Naive thymus-derived CD8-positive, alpha-beta T cell (primary cell): ENCODE results near the gene GALNTL6. TPM values are rescaled to one million over a fixed set of nuclear protein-coding genes. Genes with fewer than 3 reads are reported as not detected.

Source experiments
- ATAC-seq, 2 donors: fragments of 150-1000 bp; cut with Tn5 transposase in 1 of 2; sonication (Bioruptor Pico), chemical (Tn5 transposase) in 1 of 2; 1 replicate in 1 of 2; 2 replicates in 1 of 2; pipeline ENCODE4 v1.10.0; 2021; ENCODE audit warnings: mild to moderate bottlenecking in 2 of 2, moderate library complexity in 2 of 2
- POLR2A ChIA-PET: fragments of 350-600 bp; sonication (Branson Sonifier 250); formaldehyde crosslinking; loops from one replicate; lab custom pipeline; 2021; ENCODE audit warnings: antibody characterized with exemption; lab: Charles Lee
- DNase-seq, 10 donors: peaks; one replicate each; pipeline versions ENCODE4 v3.0.0 to v3.0.0-alpha.2; 2020 to 2022
- H3K27ac Mint-ChIP-seq, 10 donors: one replicate each; pipeline ENCODE4 v1.8.0; 2020 to 2022; ENCODE audit warnings: mild to moderate bottlenecking in 10 of 10, mixed read lengths in 10 of 10, moderate library complexity in 4 of 10, inconsistent platforms in 1 of 10
- H3K27me3 Mint-ChIP-seq, 5 donors: one replicate each; pipeline ENCODE4 v1.8.0; 2021 to 2022; ENCODE audit warnings: mixed read lengths in 5 of 5
- H3K36me3 Mint-ChIP-seq, 3 donors: one replicate each; pipeline ENCODE4 v1.8.0; 2020 to 2022; ENCODE audit warnings: mixed read lengths in 3 of 3, mild to moderate bottlenecking in 2 of 3, inconsistent platforms in 1 of 3
- H3K4me1 Mint-ChIP-seq, 4 donors: one replicate each; pipeline ENCODE4 v1.8.0; 2021 to 2022; ENCODE audit warnings: mixed read lengths in 4 of 4
- H3K4me3 Mint-ChIP-seq, 10 donors: one replicate each; pipeline ENCODE4 v1.8.0; 2020 to 2022; ENCODE audit warnings: mild to moderate bottlenecking in 10 of 10, mixed read lengths in 10 of 10, moderate library complexity in 6 of 10, inconsistent platforms in 1 of 10
- H3K9me3 Mint-ChIP-seq, 9 donors: one replicate each; pipeline ENCODE4 v1.8.0; 2020 to 2022; ENCODE audit warnings: mixed read lengths in 9 of 9, mild to moderate bottlenecking in 3 of 9, inconsistent platforms in 1 of 9, moderate library complexity in 1 of 9
- polyA plus RNA-seq, 3 donors: library from polyadenylated mRNA; unstranded; fragments of 300-500 nt; fragmentation: Illumina TruSeq; gene quantifications; one replicate each; pipeline ENCODE4 v1.2.3, GENCODE V29; 2021
- total RNA-seq, 8 experiments: library from RNA in 2 of 8; stranded (reverse) in 2 of 8; gene quantifications; one replicate each; pipeline ENCODE4 v1.2.3 and lab custom pipeline; 2021 to 2026

GALNTL6 gene
- total and polyA plus RNA-seq, 5 experiments from 2014 or later, result not detected

- Mint-ChIP-seq H3K9me3 (peaks cover 0 to 15% (median 7%) of the 10 kb centered on the region in 9 donors), H3K27ac (no peak overlapping the region), H3K4me3 (no peak overlapping the region), H3K4me1 (no peaks in the 10 kb centered on the region), H3K36me3 (no peaks in the 10 kb centered on the region), H3K27me3 (no peaks in the 10 kb centered on the region)
- ATAC-seq (no peak), DNase-seq (no peak)
- POLR2A ChIA-PET, result no interaction called here
Observed at GRCh38 chr4:172515266-172515879, 702.2 kb downstream of the GALNTL6 start.

- Mint-ChIP-seq H3K4me3 (no peak overlapping the region), H3K27ac (no peak overlapping the region), H3K27me3 (no peaks in the 10 kb centered on the region), H3K9me3 (peaks cover 0 to 15% (median 7%) of the 10 kb centered on the region in 9 donors), H3K4me1 (no peaks in the 10 kb centered on the region), H3K36me3 (no peaks in the 10 kb centered on the region)
- ATAC-seq (no peak), DNase-seq (no peak)
- POLR2A ChIA-PET, result no interaction called here
Observed at GRCh38 chr4:172517391-172517790, 704.2 kb downstream of the GALNTL6 start.

- no peak for ATAC-seq
- Mint-ChIP-seq H3K27me3 (no peaks in the 10 kb centered on the region), H3K4me3 (no peak overlapping the region), H3K4me1 (no peaks in the 10 kb centered on the region), H3K27ac (no peak overlapping the region), H3K9me3 (peaks cover 0 to 4% (median 0%) of the 10 kb centered on the region in 9 donors), H3K36me3 (no peaks in the 10 kb centered on the region)
- no peak for DNase-seq
- POLR2A ChIA-PET, result no interaction called here
Observed at GRCh38 chr4:172521248-172521647, 708.0 kb downstream of the GALNTL6 start.

- no peaks in the 10 kb centered on the region for H3K36me3 Mint-ChIP-seq
- no peak overlapping the region for H3K27ac Mint-ChIP-seq
- no peaks in the 10 kb centered on the region for H3K27me3 Mint-ChIP-seq
- H3K4me3 Mint-ChIP-seq, result no peak overlapping the region
- H3K4me1 Mint-ChIP-seq, result no peaks in the 10 kb centered on the region
- ATAC-seq, result no peak
- POLR2A ChIA-PET, result no interaction called here
- DNase-seq, result no peak
- H3K9me3 Mint-ChIP-seq, result peaks cover 0 to 4% (median 0%) of the 10 kb centered on the region in 9 donors
Observed at GRCh38 chr4:172521680-172522079, 708.5 kb downstream of the GALNTL6 start.

- Mint-ChIP-seq H3K9me3 (peaks cover 0 to 14% (median 0%) of the 10 kb centered on the region in 9 donors), H3K4me1 (no peaks in the 10 kb centered on the region), H3K27ac (no peak overlapping the region), H3K36me3 (no peaks in the 10 kb centered on the region), H3K27me3 (no peaks in the 10 kb centered on the region), H3K4me3 (no peak overlapping the region)
- no peak for DNase-seq
- POLR2A ChIA-PET, result no interaction called here
- no peak for ATAC-seq
Observed at GRCh38 chr4:172543249-172543648, 730.0 kb downstream of the GALNTL6 start.

- ATAC-seq (no peak), DNase-seq (no peak)
- Mint-ChIP-seq H3K4me1 (no peaks in the 10 kb centered on the region), H3K4me3 (no peak overlapping the region), H3K9me3 (peaks cover 0 to 6% (median 0%) of the 10 kb centered on the region in 9 donors), H3K36me3 (no peaks in the 10 kb centered on the region), H3K27me3 (no peaks in the 10 kb centered on the region), H3K27ac (no peak overlapping the region)
- POLR2A ChIA-PET, result no interaction called here
Observed at GRCh38 chr4:172546782-172547181, 733.6 kb downstream of the GALNTL6 start.

GRCh38 chr4:172547724-172548123 is 734.5 kb downstream of the GALNTL6 start:
- no peak for DNase-seq
- Mint-ChIP-seq H3K36me3 (no peaks in the 10 kb centered on the region), H3K9me3 (peaks cover 0 to 4% (median 0%) of the 10 kb centered on the region in 9 donors), H3K27ac (no peak overlapping the region), H3K4me1 (no peaks in the 10 kb centered on the region), H3K4me3 (no peak overlapping the region), H3K27me3 (no peaks in the 10 kb centered on the region)
- no peak for ATAC-seq
- POLR2A ChIA-PET, result no interaction called here

- Mint-ChIP-seq H3K27ac (no peak overlapping the region), H3K27me3 (no peaks in the 10 kb centered on the region), H3K4me3 (no peak overlapping the region), H3K4me1 (no peaks in the 10 kb centered on the region), H3K9me3 (peaks cover 0 to 10% (median 0%) of the 10 kb centered on the region in 9 donors), H3K36me3 (no peaks in the 10 kb centered on the region)
- POLR2A ChIA-PET, result no interaction called here
- DNase-seq (no peak), ATAC-seq (no peak)
Observed at GRCh38 chr4:172553216-172553615, 740.0 kb downstream of the GALNTL6 start.

- Mint-ChIP-seq H3K4me3 (no peak overlapping the region), H3K4me1 (no peaks in the 10 kb centered on the region), H3K36me3 (no peaks in the 10 kb centered on the region), H3K27ac (no peak overlapping the region), H3K9me3 (peaks cover 0 to 10% (median 3%) of the 10 kb centered on the region in 9 donors), H3K27me3 (no peaks in the 10 kb centered on the region)
- POLR2A ChIA-PET, result no interaction called here
- DNase-seq (no peak), ATAC-seq (no peak)
Observed at GRCh38 chr4:172554588-172554987, 741.4 kb downstream of the GALNTL6 start.

GRCh38 chr4:172555725-172556124 is 742.5 kb downstream of the GALNTL6 start:
- H3K9me3 Mint-ChIP-seq, result peaks cover 0 to 10% (median 3%) of the 10 kb centered on the region in 9 donors
- DNase-seq, result no peak
- H3K27me3 Mint-ChIP-seq, result no peaks in the 10 kb centered on the region
- H3K27ac Mint-ChIP-seq, result no peak overlapping the region
- no peaks in the 10 kb centered on the region for H3K4me1 Mint-ChIP-seq
- ATAC-seq, result no peak
- no peak overlapping the region for H3K4me3 Mint-ChIP-seq
- POLR2A ChIA-PET, result no interaction called here
- no peaks in the 10 kb centered on the region for H3K36me3 Mint-ChIP-seq

- Mint-ChIP-seq H3K36me3 (no peaks in the 10 kb centered on the region), H3K4me3 (no peak overlapping the region), H3K4me1 (peaks cover 0 to 2% (median 0%) of the 10 kb centered on the region in 4 donors), H3K27ac (no peak overlapping the region), H3K9me3 (peaks cover 0 to 24% (median 2%) of the 10 kb centered on the region in 9 donors), H3K27me3 (no peaks in the 10 kb centered on the region)
- ATAC-seq, result no peak
- no peak for DNase-seq
- POLR2A ChIA-PET, result no interaction called here
Observed at GRCh38 chr4:172573899-172574298, 760.7 kb downstream of the GALNTL6 start.

- POLR2A ChIA-PET, result no interaction called here
- no peak overlapping the region for H3K27ac Mint-ChIP-seq
- H3K4me3 Mint-ChIP-seq, result no peak overlapping the region
- no peaks in the 10 kb centered on the region for H3K4me1 Mint-ChIP-seq
- no peaks in the 10 kb centered on the region for H3K27me3 Mint-ChIP-seq
- H3K36me3 Mint-ChIP-seq, result no peaks in the 10 kb centered on the region
- ATAC-seq (no peak), DNase-seq (no peak)
- peaks cover 0 to 7% (median 4%) of the 10 kb centered on the region in 9 donors for H3K9me3 Mint-ChIP-seq
Observed at GRCh38 chr4:172578712-172579111, 765.5 kb downstream of the GALNTL6 start.

- Mint-ChIP-seq H3K36me3 (no peaks in the 10 kb centered on the region), H3K4me1 (no peaks in the 10 kb centered on the region), H3K9me3 (peaks cover 3 to 26% (median 8%) of the 10 kb centered on the region in 9 donors), H3K27ac (no peak overlapping the region), H3K4me3 (no peak overlapping the region), H3K27me3 (no peaks in the 10 kb centered on the region)
- no peak for DNase-seq
- POLR2A ChIA-PET, result no interaction called here
- ATAC-seq, result no peak
Observed at GRCh38 chr4:172584816-172585215, 771.6 kb downstream of the GALNTL6 start.

GRCh38 chr4:172596206-172596605 is 783.0 kb downstream of the GALNTL6 start:
- no peaks in the 10 kb centered on the region for H3K36me3 Mint-ChIP-seq
- ATAC-seq (no peak), DNase-seq (no peak)
- no peak overlapping the region for H3K27ac Mint-ChIP-seq
- no peak overlapping the region for H3K4me3 Mint-ChIP-seq
- POLR2A ChIA-PET, result no interaction called here
- peaks cover 0 to 8% (median 0%) of the 10 kb centered on the region in 9 donors for H3K9me3 Mint-ChIP-seq
- no peaks in the 10 kb centered on the region for H3K27me3 Mint-ChIP-seq
- no peaks in the 10 kb centered on the region for H3K4me1 Mint-ChIP-seq
